Measurements from ENCODE around the gene RXRA. TPM values are rescaled to one million over a fixed set of nuclear protein-coding genes. Genes with fewer than 3 reads are reported as not detected.

RXRA gene
- polyA plus RNA-seq, 1 donor from 2014 or later: 2.7 TPM

DNA sequence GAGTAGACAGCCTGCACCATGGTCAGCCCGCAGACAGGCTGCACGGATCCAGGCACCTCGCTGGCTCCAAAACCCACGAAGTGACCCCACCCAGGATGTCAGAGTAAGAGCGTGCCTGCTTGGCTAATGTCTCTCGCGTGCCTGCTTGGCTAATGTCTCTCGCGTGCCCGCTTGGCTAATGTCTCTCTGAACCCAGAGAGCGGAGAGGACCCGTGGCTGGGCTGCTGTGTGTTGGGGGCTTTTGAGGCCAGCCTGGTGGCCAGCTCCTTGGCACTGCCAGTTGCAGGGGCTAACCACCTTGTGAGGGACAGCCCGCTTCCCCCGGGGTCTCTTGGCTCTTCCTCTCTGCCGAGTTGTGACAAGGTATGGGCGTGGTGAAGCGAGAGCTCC lies 8.9 kb upstream of the RXRA start:
- Histone ChIP-seq H3K27me3 (ENCODE audit: insufficient read depth, low read depth, low read length) (no peaks in the 10 kb centered on the region), H3K79me2 (replicated peaks; ENCODE audit: insufficient read depth, low read length) (no peaks in the 10 kb centered on the region), H3K9me2 (ENCODE audit: insufficient read depth, low read length) (no peaks in the 10 kb centered on the region), H3F3A (ENCODE audit: insufficient read depth, low read length, poor library complexity, severe bottlenecking) (no peaks in the 10 kb centered on the region), H3K4me2 (ENCODE audit: low read length) (no peak overlapping the region), H3K9me3 (ENCODE audit: low read length) (no peaks in the 10 kb centered on the region), H3K27ac (ENCODE audit: low read length) (no peak overlapping the region), H3K36me3 (ENCODE audit: insufficient read depth, low read length) (no peaks in the 10 kb centered on the region), H4K20me1 (ENCODE audit: insufficient read depth) (no peaks in the 10 kb centered on the region), H3K9ac (ENCODE audit: low read length) (no peak overlapping the region), H2AFZ (ENCODE audit: low read depth, low read length) (no peak overlapping the region), H3K4me3 (ENCODE audit: low read length) (no peak overlapping the region)
- no peak for TF ChIP-seq EP300 (conservative IDR thresholded peaks at IDR 0.05; ENCODE audit: poor library complexity, severe bottlenecking)
- TF ChIP-seq TAF1 (IDR thresholded peaks at IDR 0.05; ENCODE audit: low read depth): no peak
- no peak for TF ChIP-seq MXI1 (conservative IDR thresholded peaks at IDR 0.05; ENCODE audit: poor library complexity, severe bottlenecking)
- no peak for TF ChIP-seq POLR2AphosphoS5 (IDR thresholded peaks at IDR 0.05)
- no peak for TF ChIP-seq EZH2 (IDR thresholded peaks at IDR 0.05; ENCODE audit: borderline replicate concordance, insufficient read depth, low read length, poor library complexity, severe bottlenecking)
- TF ChIP-seq REST (IDR thresholded peaks at IDR 0.05; ENCODE audit: borderline replicate concordance): no peak
- no peak for TF ChIP-seq RAD21 (conservative IDR thresholded peaks at IDR 0.05)
- TF ChIP-seq SMC3 (conservative IDR thresholded peaks at IDR 0.05; ENCODE audit: poor library complexity): no peak
- no peak for TF ChIP-seq CTCF (IDR thresholded peaks at IDR 0.05; ENCODE audit: poor library complexity, severe bottlenecking)

DNA sequence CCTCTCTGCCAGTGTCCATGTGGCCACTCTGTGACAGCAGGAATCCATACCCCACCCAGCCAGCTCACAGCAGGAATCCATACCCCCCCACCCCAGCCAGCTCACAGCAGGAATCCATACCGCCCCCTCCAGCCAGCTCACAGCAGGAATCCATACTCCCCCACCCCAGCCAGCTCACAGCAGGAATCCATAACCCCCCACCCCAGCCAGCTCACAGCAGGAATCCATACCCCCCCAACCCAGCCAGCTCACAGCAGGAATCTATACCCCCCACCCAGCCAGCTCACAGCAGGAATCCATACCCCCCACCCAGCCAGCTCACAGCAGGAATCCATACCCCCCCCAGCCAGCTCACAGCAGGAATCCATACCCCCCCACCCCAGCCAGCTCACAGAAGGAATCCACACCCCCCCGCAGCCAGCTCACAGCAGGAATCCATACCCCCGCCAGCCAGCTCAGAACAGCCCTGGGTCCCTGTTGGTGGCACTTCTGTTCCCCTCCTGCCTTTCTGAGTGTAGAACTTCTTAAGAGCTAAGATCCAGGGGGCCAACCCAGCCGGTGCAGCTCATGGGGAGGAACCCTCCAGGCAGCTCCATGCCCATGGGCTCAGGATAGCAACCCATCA lies 8.4 kb upstream of the RXRA start:
- no peak overlapping the region for H2AFZ ChIP-seq (ENCODE audit: low read depth, low read length)
- H3K36me3 ChIP-seq (ENCODE audit: insufficient read depth, low read length): no peaks in the 10 kb centered on the region
- no peaks in the 10 kb centered on the region for H3K9me2 ChIP-seq (ENCODE audit: insufficient read depth, low read length)
- H3K79me2 ChIP-seq (replicated peaks; ENCODE audit: insufficient read depth, low read length): no peaks in the 10 kb centered on the region
- no peak for TF ChIP-seq TAF1 (IDR thresholded peaks at IDR 0.05; ENCODE audit: low read depth)
- TF ChIP-seq POLR2AphosphoS5 (IDR thresholded peaks at IDR 0.05): no peak
- TF ChIP-seq EZH2 (IDR thresholded peaks at IDR 0.05; ENCODE audit: borderline replicate concordance, insufficient read depth, low read length, poor library complexity, severe bottlenecking): no peak
- TF ChIP-seq CTCF (IDR thresholded peaks at IDR 0.05; ENCODE audit: poor library complexity, severe bottlenecking): no peak
- no peak for TF ChIP-seq MXI1 (conservative IDR thresholded peaks at IDR 0.05; ENCODE audit: poor library complexity, severe bottlenecking)
- TF ChIP-seq SMC3 (conservative IDR thresholded peaks at IDR 0.05; ENCODE audit: poor library complexity): no peak
- no peak for TF ChIP-seq EP300 (conservative IDR thresholded peaks at IDR 0.05; ENCODE audit: poor library complexity, severe bottlenecking)
- no peak for TF ChIP-seq RAD21 (conservative IDR thresholded peaks at IDR 0.05)
- TF ChIP-seq REST (IDR thresholded peaks at IDR 0.05; ENCODE audit: borderline replicate concordance): no peak
- no peak overlapping the region for H3K4me2 ChIP-seq (ENCODE audit: low read length)
- no peaks in the 10 kb centered on the region for H4K20me1 ChIP-seq (ENCODE audit: insufficient read depth)
- no peak overlapping the region for H3K27ac ChIP-seq (ENCODE audit: low read length)
- no peaks in the 10 kb centered on the region for H3K27me3 ChIP-seq (ENCODE audit: insufficient read depth, low read depth, low read length)
- H3K4me3 ChIP-seq (ENCODE audit: low read length): no peak overlapping the region
- no peaks in the 10 kb centered on the region for H3F3A ChIP-seq (ENCODE audit: insufficient read depth, low read length, poor library complexity, severe bottlenecking)
- no peaks in the 10 kb centered on the region for H3K9me3 ChIP-seq (ENCODE audit: low read length)
- no peak overlapping the region for H3K9ac ChIP-seq (ENCODE audit: low read length)
